Loucy (cell line): Measurements from ENCODE around the gene SACS.

Experiments used
- H2AFZ ChIP-seq: fragments of 200-600 bp; sonication (generic); 2 replicates; pipeline ENCODE4 v1.6.0; 2016; ENCODE audit warnings: antibody characterized with exemption, mild to moderate bottlenecking, low read length, moderate library complexity
- H3F3A ChIP-seq: fragments of 200-600 bp; 2 replicates; pipeline ENCODE4 v1.6.0; 2016; ENCODE audit warnings: antibody characterized with exemption, low read depth, mild to moderate bottlenecking
- H3K27me3 ChIP-seq: fragments of 200-600 bp; sonication (generic); 2 replicates; pipeline ENCODE4 v1.6.1; 2014; ENCODE audit warnings: low read length, mild to moderate bottlenecking; ENCODE audit not compliant: insufficient read depth, poor library complexity, severe bottlenecking
- H3K36me3 ChIP-seq: fragments of 200-600 bp; sonication (generic); 2 replicates; pipeline ENCODE4 v1.6.1; 2016; ENCODE audit warnings: low read length; ENCODE audit not compliant: insufficient read depth
- H3K4me1 ChIP-seq: fragments of 200-600 bp; sonication (generic); 2 replicates; pipeline ENCODE4 v1.5.1; 2014; ENCODE audit warnings: low read length, mild to moderate bottlenecking; ENCODE audit not compliant: insufficient read depth, poor library complexity, severe bottlenecking
- H3K4me2 ChIP-seq: fragments of 200-600 bp; sonication (generic); 2 replicates; pipeline ENCODE4 v1.6.0; 2014; ENCODE audit warnings: antibody characterized with exemption, low read length, low read depth, mild to moderate bottlenecking; ENCODE audit not compliant: poor library complexity, severe bottlenecking
- H3K4me3 ChIP-seq: fragments of 200-600 bp; sonication (generic); 2 replicates; pipeline ENCODE4 v1.5.1; 2014; ENCODE audit warnings: low read length, mild to moderate bottlenecking, mixed read lengths; ENCODE audit not compliant: poor library complexity, severe bottlenecking
- H3K79me2 ChIP-seq: fragments of 200-600 bp; sonication (generic); 2 replicates; pipeline ENCODE4 v1.6.1; 2014; ENCODE audit warnings: low read length; ENCODE audit not compliant: insufficient read depth
- H3K9ac ChIP-seq: fragments of 200-600 bp; sonication (generic); 2 replicates; pipeline ENCODE4 v1.6.0; 2014; ENCODE audit warnings: mild to moderate bottlenecking, low read depth, low read length, moderate library complexity; ENCODE audit not compliant: poor library complexity, severe bottlenecking
- H3K9me2 ChIP-seq: fragments of 200-600 bp; sonication (generic); replicated peaks from 2 replicates; pipeline ENCODE4 v1.6.1; 2016; ENCODE audit warnings: low read depth, low read length, mixed read lengths
- H3K9me3 ChIP-seq: fragments of 200-600 bp; sonication (generic); 2 replicates; pipeline ENCODE4 v1.6.1; 2014; ENCODE audit warnings: mild to moderate bottlenecking, antibody characterized with exemption, low read length, low read depth; ENCODE audit not compliant: insufficient read depth
- H4K20me1 ChIP-seq: fragments of 200-600 bp; sonication (generic); 2 replicates; pipeline ENCODE4 v1.6.0; 2014; ENCODE audit warnings: antibody characterized with exemption, low read length, mild to moderate bottlenecking; ENCODE audit not compliant: insufficient read depth, poor library complexity, severe bottlenecking
- CTCF ChIP-seq: fragments of 200-600 bp; sonication (generic); conservative IDR thresholded peaks from 2 replicates; pipeline ENCODE4 v1.5.1; 2014; ENCODE audit warnings: mild to moderate bottlenecking, antibody characterized with exemption, low read length
- EZH2phosphoT487 ChIP-seq: fragments of 200-600 bp; IDR thresholded peaks from 2 replicates; pipeline ENCODE4 v1.6.1; 2018; ENCODE audit warnings: antibody characterized with exemption, mild to moderate bottlenecking, moderate library complexity, borderline replicate concordance

The SACS gene

GRCh38 chr13:23392925-23393645, 40.4 kb downstream of the SACS start:
- H3K4me1 ChIP-seq, result no peaks in the 10 kb centered on the region
- H3K9me3 ChIP-seq, result no peaks in the 10 kb centered on the region
- H2AFZ ChIP-seq, result no peak overlapping the region
- TF ChIP-seq EZH2phosphoT487 (no peak), CTCF (no peak)
- no peaks in the 10 kb centered on the region for H3F3A ChIP-seq
- no peaks in the 10 kb centered on the region for H3K79me2 ChIP-seq
- H3K9ac ChIP-seq, result no peak overlapping the region
- no peaks in the 10 kb centered on the region for H3K36me3 ChIP-seq
- H4K20me1 ChIP-seq, result no peaks in the 10 kb centered on the region
- H3K9me2 ChIP-seq, result no peaks in the 10 kb centered on the region
- H3K4me2 ChIP-seq, result no peak overlapping the region
- H3K27me3 ChIP-seq, result no peaks in the 10 kb centered on the region
- no peak overlapping the region for H3K4me3 ChIP-seq

GRCh38 chr13:23392313-23392712, 41.2 kb downstream of the SACS start:
- no peaks in the 10 kb centered on the region for H3F3A ChIP-seq
- H3K4me1 ChIP-seq, result no peaks in the 10 kb centered on the region
- H3K4me2 ChIP-seq, result no peak overlapping the region
- no peaks in the 10 kb centered on the region for H3K9me3 ChIP-seq
- no peaks in the 10 kb centered on the region for H3K27me3 ChIP-seq
- no peak overlapping the region for H3K4me3 ChIP-seq
- TF ChIP-seq CTCF (no peak), EZH2phosphoT487 (no peak)
- no peaks in the 10 kb centered on the region for H3K9me2 ChIP-seq
- no peaks in the 10 kb centered on the region for H3K79me2 ChIP-seq
- no peak overlapping the region for H2AFZ ChIP-seq
- H4K20me1 ChIP-seq, result no peaks in the 10 kb centered on the region
- no peaks in the 10 kb centered on the region for H3K36me3 ChIP-seq
- no peak overlapping the region for H3K9ac ChIP-seq

GRCh38 chr13:23391752-23392151, 41.8 kb downstream of the SACS start:
- Histone ChIP-seq H3K27me3 (no peaks in the 10 kb centered on the region), H3K79me2 (no peaks in the 10 kb centered on the region), H3K4me1 (no peaks in the 10 kb centered on the region), H2AFZ (no peak overlapping the region), H3F3A (no peaks in the 10 kb centered on the region), H3K36me3 (no peaks in the 10 kb centered on the region), H3K4me2 (no peak overlapping the region), H4K20me1 (no peaks in the 10 kb centered on the region), H3K4me3 (no peak overlapping the region), H3K9ac (no peak overlapping the region), H3K9me2 (no peaks in the 10 kb centered on the region), H3K9me3 (no peaks in the 10 kb centered on the region)
- no peak for TF ChIP-seq EZH2phosphoT487
- TF ChIP-seq CTCF, result no peak
